B cell (primary cell): Measurements from ENCODE around the gene MAGEB17. TPM values are rescaled to one million over a fixed set of nuclear protein-coding genes. Genes with fewer than 3 reads are reported as not detected.

Experiments used
- ATAC-seq: fragments of 200-7000 bp; cut with Tn5 transposase; one replicate; pipeline ENCODE4 v1.10.0; 2021; ENCODE audit warnings: low read depth, mild to moderate bottlenecking, moderate number of reproducible peaks, moderate library complexity
- CTCF ChIA-PET: fragments of 350-600 bp; sonication (Branson Sonifier 250); formaldehyde crosslinking; loops from one replicate; lab custom pipeline; 2021; ENCODE audit warnings: antibody characterized with exemption, inconsistent platforms; lab: Charles Lee
- POLR2A ChIA-PET: fragments of 350-600 bp; sonication (Branson Sonifier 250); formaldehyde crosslinking; loops from one replicate; lab custom pipeline; 2021; ENCODE audit warnings: antibody characterized with exemption; lab: Charles Lee
- DNase-seq: peaks from one replicate; pipeline ENCODE4 v3.0.0; 2013
- H2AFZ ChIP-seq: 2 replicates; pipeline ENCODE4 v1.6.1; 2012; ENCODE audit warnings: mild to moderate bottlenecking, low read depth, low read length; ENCODE audit not compliant: insufficient read depth, poor library complexity, severe bottlenecking
- H3K27ac ChIP-seq, 2 donors: 1 replicate in 1 of 2; 2 replicates in 1 of 2; pipeline ENCODE4 v1.5.1; 2012 to 2013; ENCODE audit warnings: low read length in 2 of 2, mild to moderate bottlenecking in 2 of 2, moderate library complexity in 1 of 2
- H3K27me3 ChIP-seq, 4 experiments: fragments of 200-600 bp in 1 of 4; sonication (generic) in 1 of 4; replicated peaks in 1 of 4; 1 replicate in 2 of 4; 2 replicates in 2 of 4; pipeline versions ENCODE4 v1.6.1 to v1.7.0; 2013 to 2016; ENCODE audit warnings: low read length in 3 of 4, mild to moderate bottlenecking in 2 of 4, mixed read lengths in 1 of 4, moderate library complexity in 1 of 4; ENCODE audit not compliant: insufficient read depth in 4 of 4, control insufficient read depth in 3 of 4; ENCODE audit errors: control extremely low read depth in 1 of 4
- H3K36me3 ChIP-seq, 2 experiments: replicated peaks in 1 of 2; 1 replicate in 1 of 2; 2 replicates in 1 of 2; pipeline versions ENCODE4 v1.6.1 to v1.7.1; 2013; ENCODE audit warnings: low read length in 1 of 2; ENCODE audit not compliant: insufficient read depth in 2 of 2, control insufficient read depth in 1 of 2; ENCODE audit errors: control extremely low read depth in 1 of 2, extremely low read depth in 1 of 2
- H3K4me1 ChIP-seq, 2 donors: fragments of 200-600 bp in 1 of 2; sonication (generic) in 1 of 2; 1 replicate in 1 of 2; 2 replicates in 1 of 2; pipeline versions ENCODE4 v1.5.1 to v1.6.1; 2013 to 2017; ENCODE audit warnings: low read length in 2 of 2; ENCODE audit not compliant: control insufficient read depth in 2 of 2, insufficient read depth in 2 of 2
- H3K4me2 ChIP-seq: replicated peaks from 2 replicates; pipeline ENCODE3; 2012; ENCODE audit warnings: mild to moderate bottlenecking, low read depth, low read length; ENCODE audit not compliant: poor library complexity, severe bottlenecking
- H3K4me3 ChIP-seq, 5 experiments: fragments of 200-600 bp in 1 of 5; sonication (generic) in 1 of 5; 1 replicate in 3 of 5; 2 replicates in 2 of 5; pipeline versions ENCODE4 v1.5.1 to v1.7.0; 2011 to 2016; ENCODE audit warnings: low read length in 4 of 5, mild to moderate bottlenecking in 4 of 5, low read depth in 2 of 5, control low read depth in 1 of 5, moderate library complexity in 1 of 5; ENCODE audit not compliant: insufficient read depth in 1 of 5; ENCODE audit errors: control extremely low read depth in 1 of 5, extremely low read depth in 1 of 5
- H3K79me2 ChIP-seq: fragments of 200-600 bp; sonication (generic); one replicate; pipeline ENCODE4 v1.6.0; 2016; ENCODE audit warnings: low read length; ENCODE audit not compliant: control insufficient read depth, insufficient read depth
- H3K9ac ChIP-seq: fragments of 200-600 bp; sonication (generic); 2 replicates; pipeline ENCODE4 v1.6.1; 2017; ENCODE audit warnings: mild to moderate bottlenecking, low read length, moderate library complexity
- H3K9me3 ChIP-seq, 3 donors: one replicate each; pipeline versions ENCODE4 v1.6.1 to v1.7.1; 2013; ENCODE audit warnings: low read length in 2 of 3; ENCODE audit not compliant: control insufficient read depth in 2 of 3, insufficient read depth in 1 of 3; ENCODE audit errors: control extremely low read depth in 1 of 3
- H4K20me1 ChIP-seq: 2 replicates; pipeline ENCODE4 v1.6.0; 2012; ENCODE audit warnings: mild to moderate bottlenecking, low read length; ENCODE audit not compliant: insufficient read depth, control insufficient read depth, poor library complexity, severe bottlenecking
- H3K27ac Mint-ChIP-seq: one replicate; pipeline ENCODE4 v1.8.0; 2021; ENCODE audit warnings: mixed read lengths
- H3K27me3 Mint-ChIP-seq: one replicate; pipeline ENCODE4 v1.8.0; 2021; ENCODE audit warnings: mixed read lengths
- H3K4me1 Mint-ChIP-seq: one replicate; pipeline ENCODE4 v1.8.0; 2021; ENCODE audit warnings: mixed read lengths
- H3K4me3 Mint-ChIP-seq: one replicate; pipeline ENCODE4 v1.8.0; 2021; ENCODE audit warnings: mixed read lengths
- H3K9me3 Mint-ChIP-seq: one replicate; pipeline ENCODE4 v1.8.0; 2022; ENCODE audit warnings: mixed read lengths; ENCODE audit not compliant: insufficient read depth
- EZH2 ChIP-seq: IDR thresholded peaks from 2 replicates; pipeline ENCODE4 v1.6.1; 2012; ENCODE audit warnings: borderline replicate concordance, low read depth, mild to moderate bottlenecking, moderate library complexity, low read length; ENCODE audit not compliant: insufficient read depth, poor library complexity, severe bottlenecking
- WGBS: methylation state at CpG from one replicate; pipeline ENCODE4 v1.1.5; 2013; ENCODE audit warnings: missing lambda C conversion rate; ENCODE audit not compliant: insufficient coverage; 5-methylcytosine and 5-hydroxymethylcytosine counted together
- intact Hi-C: fragments of 100-400 bp; cut with micrococcal nuclease; formaldehyde crosslinking; loops from one replicate; pipeline ENCODE4 v1.10.0; 2022
- polyA plus RNA-seq: library from polyadenylated mRNA; depleted of rRNA; stranded (reverse); fragments of >200 nt; gene quantifications from 2 replicates; pipeline ENCODE4 v1.2.3, GENCODE V29; 2012
- total RNA-seq, 2 donors: library from RNA; stranded (reverse); fragments of 120-200 nt in 1 of 2; gene quantifications; 1 replicate in 1 of 2; 2 replicates in 1 of 2; pipeline versions ENCODE4 v1.2.3 to v1.2.4, GENCODE V29; 2013 to 2022
- TF ChIP-seq, protein P1 (sequence below): fragments of 200-600 bp; IDR thresholded peaks from one replicate; pipeline ENCODE4 v1.8.0; 2022; ENCODE audit warnings: antibody characterized with exemption, mild to moderate bottlenecking

MAGEB17 gene
- total and polyA plus RNA-seq, 2 donors (not counting 1 experiment from before 2014, with no cell fraction given), result 0.16 TPM; not detected in 1

GRCh38 chrX:16130707-16131106, 36.6 kb upstream of the MAGEB17 start:
- Histone ChIP-seq H3K4me2 (no peak overlapping the region), H3K79me2 (no peaks in the 10 kb centered on the region), H3K27me3 (peaks cover 0 to 7% (median 0%) of the 10 kb centered on the region in 4 experiments), H3K4me3 (no peak overlapping the region), H3K9ac (no peak overlapping the region), H3K27ac (no peak overlapping the region), H3K9me3 (no peaks in the 10 kb centered on the region), H4K20me1 (no peaks in the 10 kb centered on the region), H3K36me3 (no peaks in the 10 kb centered on the region), H2AFZ (no peak overlapping the region), H3K4me1 (no peaks in the 10 kb centered on the region)
- no peak overlapping the region for H3K27ac Mint-ChIP-seq
- ChIA-PET CTCF (no interaction called here), POLR2A (no interaction called here)
- H3K4me1 Mint-ChIP-seq, result no peaks in the 10 kb centered on the region
- DNase-seq, result no peak
- WGBS, result 100% methylated on average over 1 of the region's 2 CpGs
- H3K27me3 Mint-ChIP-seq, result peaks cover 6% of the 10 kb centered on the region
- no peak for TF ChIP-seq EZH2
- TF ChIP-seq, protein P1, sequence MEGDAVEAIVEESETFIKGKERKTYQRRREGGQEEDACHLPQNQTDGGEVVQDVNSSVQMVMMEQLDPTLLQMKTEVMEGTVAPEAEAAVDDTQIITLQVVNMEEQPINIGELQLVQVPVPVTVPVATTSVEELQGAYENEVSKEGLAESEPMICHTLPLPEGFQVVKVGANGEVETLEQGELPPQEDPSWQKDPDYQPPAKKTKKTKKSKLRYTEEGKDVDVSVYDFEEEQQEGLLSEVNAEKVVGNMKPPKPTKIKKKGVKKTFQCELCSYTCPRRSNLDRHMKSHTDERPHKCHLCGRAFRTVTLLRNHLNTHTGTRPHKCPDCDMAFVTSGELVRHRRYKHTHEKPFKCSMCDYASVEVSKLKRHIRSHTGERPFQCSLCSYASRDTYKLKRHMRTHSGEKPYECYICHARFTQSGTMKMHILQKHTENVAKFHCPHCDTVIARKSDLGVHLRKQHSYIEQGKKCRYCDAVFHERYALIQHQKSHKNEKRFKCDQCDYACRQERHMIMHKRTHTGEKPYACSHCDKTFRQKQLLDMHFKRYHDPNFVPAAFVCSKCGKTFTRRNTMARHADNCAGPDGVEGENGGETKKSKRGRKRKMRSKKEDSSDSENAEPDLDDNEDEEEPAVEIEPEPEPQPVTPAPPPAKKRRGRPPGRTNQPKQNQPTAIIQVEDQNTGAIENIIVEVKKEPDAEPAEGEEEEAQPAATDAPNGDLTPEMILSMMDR, result no peak
- no peaks in the 10 kb centered on the region for H3K9me3 Mint-ChIP-seq
- intact Hi-C loops, result no loop called here
- no peak overlapping the region for H3K4me3 Mint-ChIP-seq
- no peak for ATAC-seq

GRCh38 chrX:16134936-16135335, 32.3 kb upstream of the MAGEB17 start:
- ATAC-seq (no peak), DNase-seq (no peak)
- Histone ChIP-seq H3K9ac (no peak overlapping the region), H3K4me2 (no peak overlapping the region), H3K27ac (no peak overlapping the region), H3K27me3 (peaks cover 0 to 2% (median 0%) of the 10 kb centered on the region in 4 experiments), H3K79me2 (no peaks in the 10 kb centered on the region), H2AFZ (no peak overlapping the region), H3K9me3 (no peaks in the 10 kb centered on the region), H4K20me1 (no peaks in the 10 kb centered on the region), H3K36me3 (no peaks in the 10 kb centered on the region), H3K4me3 (no peak overlapping the region), H3K4me1 (peaks cover 13% of the 10 kb centered on the region in 2 donors)
- WGBS, result no CpG with 5 or more reads among the region's 1 CpG
- Mint-ChIP-seq H3K9me3 (no peaks in the 10 kb centered on the region), H3K4me1 (peaks cover 10% of the 10 kb centered on the region), H3K27me3 (peaks cover 2% of the 10 kb centered on the region), H3K27ac (no peak overlapping the region), H3K4me3 (no peak overlapping the region)
- TF ChIP-seq, protein P1, result no peak
- no peak for TF ChIP-seq EZH2
- ChIA-PET POLR2A (no interaction called here), CTCF (interaction anchor here (0.6 to 1.4 kb wide), 2 partner anchors 12 to 276 kb away, joined by 6 read pairs; partner anchors contain the start of gene GRPR)
- intact Hi-C loops, result no loop called here
